HG02610 (cell line): ENCODE data around the gene GOSR2.

ENCODE experiments used
- ATAC-seq: cut with Tn5 transposase; IDR thresholded peaks from one replicate; pipeline ENCODE4 v1.9.1; 2021; ENCODE audit warnings: mild to moderate bottlenecking, moderate library complexity; ENCODE audit not compliant: unreplicated experiment

The GOSR2 gene

GRCh38 chr17:46958041-46958591, 35.2 kb downstream of the GOSR2 start:
- no peak for ATAC-seq

- ATAC-seq: no peak
Measured at GRCh38 chr17:46960152-46960551, 37.2 kb downstream of the GOSR2 start.

GRCh38 chr17:46962374-46962790, 39.4 kb downstream of the GOSR2 start:
- no peak for ATAC-seq

GRCh38 chr17:46963571-46963970, 40.6 kb downstream of the GOSR2 start:
- ATAC-seq: no peak

- no peak for ATAC-seq
Measured at GRCh38 chr17:46964315-46965265, 41.6 kb downstream of the GOSR2 start.

GRCh38 chr17:46968224-46968834, 45.4 kb downstream of the GOSR2 start:
- no peak for ATAC-seq

- no peak for ATAC-seq
Measured at GRCh38 chr17:46968896-46969295, 45.9 kb downstream of the GOSR2 start.

GRCh38 chr17:46971647-46972300, 48.8 kb downstream of the GOSR2 start:
- no peak for ATAC-seq

GRCh38 chr17:46972346-46972745, 49.4 kb downstream of the GOSR2 start:
- no peak for ATAC-seq

GRCh38 chr17:46974086-46974485, 51.1 kb downstream of the GOSR2 start:
- no peak for ATAC-seq

- no peak for ATAC-seq
Measured at GRCh38 chr17:46975287-46975686, 52.3 kb downstream of the GOSR2 start.

GRCh38 chr17:46976626-46977270, 53.8 kb downstream of the GOSR2 start:
- no peak for ATAC-seq

- no peak for ATAC-seq
Measured at GRCh38 chr17:46977348-46977747, 54.4 kb downstream of the GOSR2 start.

GRCh38 chr17:46977750-46978488, 55.0 kb downstream of the GOSR2 start:
- no peak for ATAC-seq

- no peak for ATAC-seq
Measured at GRCh38 chr17:46978489-46979146, 55.7 kb downstream of the GOSR2 start.

GRCh38 chr17:46979147-46979863, 56.3 kb downstream of the GOSR2 start, which contains the start of gene RPRML:
RPRML (minus strand) TSS chr17:46979253; CDS start chr17:46979007, 246 bp downstream.
- ATAC-seq: no peak

- no peak for ATAC-seq
Measured at GRCh38 chr17:46982577-46982976, 59.6 kb downstream of the GOSR2 start.

- no peak for ATAC-seq
Measured at GRCh38 chr17:46983782-46984181, 60.8 kb downstream of the GOSR2 start.

- no peak for ATAC-seq
Measured at GRCh38 chr17:46984341-46984740, 61.4 kb downstream of the GOSR2 start.
